GM21723 (cell line): ENCODE results near the gene ARFGAP3.

Experiments used
- ATAC-seq: cut with Tn5 transposase; IDR thresholded peaks from one replicate; pipeline ENCODE4 v1.9.1; 2021; ENCODE audit warnings: mild to moderate bottlenecking, moderate library complexity; ENCODE audit not compliant: unreplicated experiment

Gene ARFGAP3, protein sequence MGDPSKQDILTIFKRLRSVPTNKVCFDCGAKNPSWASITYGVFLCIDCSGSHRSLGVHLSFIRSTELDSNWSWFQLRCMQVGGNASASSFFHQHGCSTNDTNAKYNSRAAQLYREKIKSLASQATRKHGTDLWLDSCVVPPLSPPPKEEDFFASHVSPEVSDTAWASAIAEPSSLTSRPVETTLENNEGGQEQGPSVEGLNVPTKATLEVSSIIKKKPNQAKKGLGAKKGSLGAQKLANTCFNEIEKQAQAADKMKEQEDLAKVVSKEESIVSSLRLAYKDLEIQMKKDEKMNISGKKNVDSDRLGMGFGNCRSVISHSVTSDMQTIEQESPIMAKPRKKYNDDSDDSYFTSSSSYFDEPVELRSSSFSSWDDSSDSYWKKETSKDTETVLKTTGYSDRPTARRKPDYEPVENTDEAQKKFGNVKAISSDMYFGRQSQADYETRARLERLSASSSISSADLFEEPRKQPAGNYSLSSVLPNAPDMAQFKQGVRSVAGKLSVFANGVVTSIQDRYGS

GRCh38 chr22:42856865-42857704 is at the start of gene ARFGAP3:
Gene ARFGAP3 (minus strand): TSS chr22:42857273. CDS start chr22:42857182, 91 bp downstream.
- ATAC-seq: peak; percentile 77

GRCh38 chr22:42905702-42906183 is 48.7 kb upstream of the ARFGAP3 start:
- ATAC-seq: no peak

- no peak for ATAC-seq
These were observed 48.1 kb upstream of the ARFGAP3 start for GRCh38 chr22:42905217-42905616.

DNA sequence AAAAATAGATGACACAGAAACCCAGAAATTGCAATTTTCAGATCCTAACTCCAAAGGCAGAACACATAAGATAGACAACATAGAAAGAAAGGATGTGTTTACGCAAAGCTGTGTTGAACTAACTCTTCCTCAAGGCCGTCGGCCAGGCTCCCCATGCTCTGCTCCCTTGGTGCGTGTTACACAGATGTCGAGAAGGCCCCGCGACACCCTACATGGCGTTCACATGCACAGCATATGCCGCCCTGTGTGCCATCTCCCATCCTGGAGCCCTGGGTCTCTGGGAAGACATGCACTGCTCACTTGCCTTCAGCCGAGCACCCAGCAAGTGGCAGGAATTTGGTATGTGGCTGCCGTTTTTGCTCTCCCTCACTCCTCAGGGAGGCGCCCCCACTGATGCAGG is 47.0 kb upstream of the ARFGAP3 start:
- no peak for ATAC-seq

GRCh38 chr22:42902875-42903510 is 45.9 kb upstream of the ARFGAP3 start:
- ATAC-seq: no peak

DNA sequence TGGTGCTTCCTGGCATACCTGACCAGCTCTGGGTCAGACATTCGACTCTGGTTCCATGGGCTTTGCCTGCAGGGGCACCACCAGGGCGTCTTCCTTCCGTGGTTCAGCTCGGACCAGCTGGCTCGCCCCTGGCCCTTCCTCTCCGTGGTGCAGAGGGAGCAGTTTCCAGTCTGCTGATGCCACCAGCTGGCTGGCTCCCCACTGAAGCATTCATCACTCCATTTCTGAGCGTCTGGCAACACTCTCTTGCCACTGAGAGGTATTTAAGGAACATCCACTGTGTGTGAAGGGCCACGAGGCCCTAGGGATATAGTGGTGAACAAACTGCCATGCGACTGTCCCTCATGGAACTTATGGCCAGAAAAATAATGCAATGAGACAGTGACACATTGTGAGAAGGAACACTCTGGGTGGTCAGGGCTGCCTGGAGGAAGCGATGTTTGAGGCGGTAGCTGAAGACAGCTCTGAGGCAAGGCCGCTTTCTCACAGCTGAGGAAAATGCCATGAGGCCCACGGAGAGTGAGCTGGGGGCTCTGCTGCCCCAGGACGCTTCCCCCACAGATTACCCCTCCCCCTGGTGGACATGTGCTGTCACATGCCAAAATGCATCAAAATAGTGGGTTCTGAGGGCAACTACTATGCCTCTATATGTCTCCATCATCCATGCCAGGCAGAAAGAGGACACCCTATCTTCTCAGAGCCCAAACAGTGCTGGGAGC is 44.9 kb upstream of the ARFGAP3 start:
- no peak for ATAC-seq

DNA sequence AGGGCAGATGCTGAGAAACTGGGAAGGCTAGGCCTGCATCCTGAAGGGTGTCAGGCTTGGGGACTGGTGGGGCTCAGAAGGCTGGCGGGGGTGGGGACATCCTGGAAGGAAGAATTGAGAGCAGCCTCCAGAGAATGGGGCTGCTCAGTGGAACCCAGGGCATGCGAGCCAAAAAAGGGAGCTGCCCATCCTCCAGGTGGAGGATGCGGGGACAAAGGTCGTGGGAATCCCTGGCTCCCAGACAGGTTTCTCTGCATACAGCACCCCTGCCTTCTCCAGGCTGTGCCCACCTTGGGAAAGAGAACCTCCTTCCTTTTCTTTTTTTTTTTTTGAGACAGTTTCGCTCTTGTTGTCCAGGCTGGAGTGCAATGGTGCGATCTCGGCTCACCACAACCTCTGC is 40.9 kb upstream of the ARFGAP3 start:
- ATAC-seq: no peak

GRCh38 chr22:42895541-42895981 is 38.5 kb upstream of the ARFGAP3 start:
- no peak for ATAC-seq

GRCh38 chr22:42895087-42895486 is 38.0 kb upstream of the ARFGAP3 start:
- no peak for ATAC-seq

GRCh38 chr22:42893371-42894150 is 36.5 kb upstream of the ARFGAP3 start:
- no peak for ATAC-seq

- ATAC-seq: no peak
These were observed 35.7 kb upstream of the ARFGAP3 start for GRCh38 chr22:42892571-42893316.

GRCh38 chr22:42892156-42892555 is 35.1 kb upstream of the ARFGAP3 start:
- no peak for ATAC-seq

DNA sequence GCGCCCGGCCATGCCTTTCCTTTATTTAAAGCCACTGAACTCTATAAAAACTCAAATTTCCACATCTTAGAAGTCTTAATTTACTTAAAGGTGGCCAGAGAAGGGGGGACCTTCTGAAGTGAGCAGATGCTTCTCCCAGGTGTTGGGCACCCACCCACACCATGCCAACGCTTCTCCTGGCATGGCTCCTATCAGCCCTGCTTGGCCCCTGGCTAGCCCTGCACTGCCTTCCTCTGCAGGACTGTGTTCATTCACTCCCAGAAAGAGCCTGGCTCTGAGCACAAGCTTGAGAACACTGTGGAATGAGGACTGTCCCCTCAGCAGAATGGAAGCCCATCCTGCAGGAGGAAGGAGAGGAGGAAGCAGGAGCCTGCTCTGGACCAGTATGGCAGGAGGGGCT is 34.6 kb upstream of the ARFGAP3 start:
- ATAC-seq: no peak

DNA sequence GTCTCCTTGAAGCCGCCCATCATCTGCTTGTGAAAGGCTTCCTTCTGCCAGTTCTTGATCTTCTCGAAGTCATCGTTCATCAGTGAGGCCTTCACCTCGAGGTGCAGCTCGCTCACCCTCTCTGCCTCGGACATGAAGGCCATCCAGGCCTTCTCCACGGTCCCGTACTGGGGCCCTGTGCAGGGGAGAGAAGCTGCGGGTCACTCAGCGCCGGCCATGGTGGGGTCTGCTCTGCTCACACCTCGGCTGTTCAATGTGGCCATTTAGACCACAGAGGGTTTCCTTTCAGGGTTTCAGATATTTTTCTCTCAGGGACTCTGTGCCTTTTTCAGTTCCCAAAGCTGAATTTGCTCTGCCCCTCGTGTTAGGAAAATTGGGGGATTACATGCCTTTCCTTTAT is 33.9 kb upstream of the ARFGAP3 start:
- no peak for ATAC-seq

DNA sequence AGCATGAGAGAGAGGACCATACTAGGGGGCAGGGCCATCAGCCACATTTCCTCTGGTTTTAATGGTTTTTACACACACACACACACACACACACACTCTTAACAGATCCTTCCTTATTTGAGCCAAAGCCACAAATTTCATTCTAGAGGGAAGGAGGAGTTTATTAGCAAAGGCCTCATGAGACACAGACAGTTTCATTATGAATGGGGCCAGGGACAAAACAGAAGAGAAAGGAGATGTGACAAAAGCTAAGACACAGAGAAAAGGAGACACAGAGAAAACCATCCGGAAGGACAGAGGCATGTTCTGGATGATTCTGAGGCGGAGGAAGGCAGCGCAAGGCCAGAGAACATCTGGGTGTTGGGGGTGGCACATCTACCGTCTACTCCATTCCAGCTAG is 32.2 kb upstream of the ARFGAP3 start:
- ATAC-seq: peak; percentile 49

- no peak for ATAC-seq
These were observed 30.7 kb upstream of the ARFGAP3 start for GRCh38 chr22:42887523-42888507.

DNA sequence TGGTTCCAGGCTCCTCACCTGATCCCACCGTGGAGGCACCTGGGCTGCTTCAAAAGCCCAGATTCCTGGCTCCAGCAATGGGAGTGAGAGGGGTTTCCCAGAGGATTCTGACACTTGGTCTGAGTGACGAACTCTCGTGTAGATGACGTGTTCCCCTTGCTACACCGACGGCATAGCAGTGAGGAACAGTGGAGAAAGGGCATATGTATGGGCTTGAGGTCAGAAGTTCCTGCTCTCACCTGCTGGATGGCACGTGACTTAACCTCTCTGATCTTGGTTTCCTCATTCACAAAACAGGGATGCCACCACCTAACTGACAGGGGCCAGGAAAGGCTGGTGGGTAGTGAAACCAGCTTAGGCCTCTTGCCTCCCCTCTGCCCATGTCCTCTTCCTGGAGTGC is 30.0 kb upstream of the ARFGAP3 start:
- ATAC-seq: no peak

GRCh38 chr22:42885446-42885845 is 28.4 kb upstream of the ARFGAP3 start:
- no peak for ATAC-seq
